ENCODE data around the gene ZNF471.

The ZNF471 gene

DNA sequence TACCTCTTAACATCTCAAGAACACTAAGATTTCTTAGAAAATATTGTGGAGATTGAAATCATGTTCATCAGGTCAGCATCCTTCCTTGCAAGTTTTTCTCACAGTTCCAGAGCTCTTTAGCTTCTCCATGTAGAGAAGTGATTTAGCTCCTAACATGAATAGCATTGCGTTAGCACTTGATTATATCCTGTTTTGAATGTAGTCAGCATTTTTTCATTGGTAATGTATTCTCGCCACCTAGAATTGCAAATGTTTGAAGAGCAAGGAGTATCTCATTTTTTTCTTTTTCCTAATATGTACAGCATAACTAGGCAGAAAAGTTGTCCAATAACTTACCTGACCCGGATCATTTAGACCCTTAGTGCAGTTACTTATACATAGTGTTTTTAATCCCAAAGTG is 66.3 kb downstream of the ZNF471 start:
- no peak for DNase-seq (ENCODE audit: low read depth in 3 of 3)

DNA sequence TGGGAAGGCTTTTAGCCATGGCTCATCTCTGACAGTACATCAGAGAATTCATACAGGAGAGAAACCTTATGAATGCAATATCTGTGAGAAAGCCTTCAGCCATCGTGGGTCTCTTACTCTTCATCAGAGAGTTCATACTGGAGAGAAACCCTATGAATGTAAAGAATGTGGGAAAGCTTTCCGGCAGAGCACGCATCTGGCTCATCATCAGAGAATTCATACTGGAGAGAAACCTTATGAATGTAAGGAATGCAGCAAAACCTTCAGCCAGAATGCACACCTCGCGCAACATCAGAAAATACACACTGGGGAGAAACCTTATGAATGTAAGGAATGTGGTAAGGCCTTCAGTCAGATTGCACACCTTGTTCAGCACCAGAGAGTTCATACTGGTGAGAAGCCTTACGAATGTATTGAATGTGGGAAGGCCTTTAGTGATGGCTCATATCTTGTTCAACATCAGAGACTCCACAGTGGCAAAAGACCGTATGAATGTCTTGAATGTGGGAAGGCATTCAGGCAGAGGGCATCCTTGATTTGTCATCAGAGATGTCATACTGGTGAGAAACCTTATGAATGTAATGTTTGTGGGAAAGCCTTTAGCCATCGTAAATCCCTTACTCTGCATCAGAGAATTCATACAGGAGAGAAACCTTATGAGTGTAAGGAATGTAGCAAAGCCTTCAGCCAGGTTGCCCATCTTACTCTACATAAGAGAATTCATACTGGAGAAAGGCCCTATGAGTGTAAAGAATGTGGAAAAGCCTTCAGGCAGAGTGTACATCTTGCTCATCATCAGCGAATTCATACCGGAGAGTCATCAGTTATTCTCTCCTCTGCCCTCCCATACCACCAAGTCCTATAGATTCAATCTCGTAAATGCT is 70.3 kb downstream of the ZNF471 start:
- DNase-seq (ENCODE audit: low read depth in 3 of 3) = no peak
